Vagina (tissue), 2 donors: Measurements from ENCODE around the gene FZD2. TPM values are rescaled to one million over a fixed set of nuclear protein-coding genes. Genes with fewer than 3 reads are reported as not detected.

Source experiments
- DNase-seq, 2 donors: peaks; one replicate each; pipeline ENCODE4 v3.0.0-alpha.2; 2017; ENCODE audit errors: extremely low spot score in 2 of 2
- H3K27ac ChIP-seq: fragments of 200-600 bp; sonication (generic); one replicate; pipeline ENCODE4 v1.5.1; 2019
- H3K27me3 ChIP-seq: fragments of 200-600 bp; sonication (generic); one replicate; pipeline ENCODE4 v1.5.1; 2019
- H3K36me3 ChIP-seq, 2 donors: fragments of 200-600 bp; sonication (generic); one replicate each; pipeline ENCODE4 v1.5.1; 2017 to 2019
- H3K4me1 ChIP-seq: fragments of 200-600 bp; sonication (generic); one replicate; pipeline ENCODE4 v1.5.1; 2019
- H3K4me3 ChIP-seq, 2 donors: fragments of 200-600 bp; sonication (generic); 1 replicate in 1 of 2; 2 replicates in 1 of 2; pipeline ENCODE4 v1.5.1; 2016 to 2019
- H3K9me3 ChIP-seq: fragments of 200-600 bp; sonication (generic); one replicate; pipeline ENCODE4 v1.5.1; 2019
- CTCF ChIP-seq, 3 experiments: fragments of 450-650 bp in 2 of 3; fragments of 200-600 bp in 1 of 3; sonication (generic) in 1 of 3; IDR thresholded peaks; one replicate each; pipeline ENCODE4 v1.5.1; 2017 to 2019; ENCODE audit warnings: antibody characterized with exemption in 3 of 3, mild to moderate bottlenecking in 2 of 3, moderate library complexity in 2 of 3
- POLR2A ChIP-seq, 2 donors: fragments of 450-650 bp; IDR thresholded peaks; one replicate each; pipeline ENCODE4 v1.6.1; 2017; ENCODE audit warnings: antibody characterized with exemption in 2 of 2, mild to moderate bottlenecking in 2 of 2, moderate library complexity in 2 of 2
- POLR2AphosphoS5 ChIP-seq, 2 donors: sonication (generic); formaldehyde crosslinking; IDR thresholded peaks; one replicate each; pipeline ENCODE4 v1.9.0; 2017; ENCODE audit warnings: antibody characterized with exemption in 2 of 2, mild to moderate bottlenecking in 2 of 2, low read depth in 1 of 2; ENCODE audit not compliant: insufficient read depth in 1 of 2
- intact Hi-C: fragments of 100-400 bp; cut with DNase I; formaldehyde crosslinking; loops from one replicate; pipeline ENCODE4 v1.15.1; 2023
- total RNA-seq: library from RNA; depleted of rRNA; stranded (reverse); fragments of >200 nt; gene quantifications from one replicate; pipeline ENCODE4 v1.2.3, GENCODE V29; 2016

The FZD2 gene
- total RNA-seq, 1 donor from 2014 or later, result 7.6 TPM

GRCh38 chr17:44543213-44543904, 13.9 kb upstream of the FZD2 start:
- intact Hi-C loops, result no loop called here
- Histone ChIP-seq H3K36me3 (no peaks in the 10 kb centered on the region), H3K27me3 (no peaks in the 10 kb centered on the region), H3K9me3 (no peaks in the 10 kb centered on the region), H3K4me1 (no peaks in the 10 kb centered on the region), H3K27ac (no peak overlapping the region), H3K4me3 (no peak overlapping the region)
- TF ChIP-seq POLR2A (IDR thresholded peaks at IDR 0.05), result no peak
- no peak for DNase-seq

- no peaks in the 10 kb centered on the region for H3K27me3 ChIP-seq
- TF ChIP-seq CTCF (IDR thresholded peaks at IDR 0.05) (no peak), POLR2A (IDR thresholded peaks at IDR 0.05) (no peak), POLR2AphosphoS5 (IDR thresholded peaks at IDR 0.05; ENCODE audit: insufficient read depth in 1 of 2, low read depth in 1 of 2) (no peak)
- intact Hi-C loops, result no loop called here
- no peaks in the 10 kb centered on the region for H3K36me3 ChIP-seq
- no peak overlapping the region for H3K27ac ChIP-seq
- no peak overlapping the region for H3K4me3 ChIP-seq
- H3K9me3 ChIP-seq, result no peaks in the 10 kb centered on the region
- no peak for DNase-seq
- no peaks in the 10 kb centered on the region for H3K4me1 ChIP-seq
Measured at GRCh38 chr17:44543905-44544523, 13.3 kb upstream of the FZD2 start.

GRCh38 chr17:44546671-44547606, 10.3 kb upstream of the FZD2 start:
- H3K36me3 ChIP-seq, result no peaks in the 10 kb centered on the region
- TF ChIP-seq POLR2A (IDR thresholded peaks at IDR 0.05), result no peak
- intact Hi-C loops, result loop anchor here (5.0 kb wide), 1 partner anchor 85 kb away; no protein-coding TSS in a partner anchor
- H3K9me3 ChIP-seq, result no peaks in the 10 kb centered on the region
- no peak overlapping the region for H3K4me3 ChIP-seq
- no peaks in the 10 kb centered on the region for H3K27me3 ChIP-seq
- no peaks in the 10 kb centered on the region for H3K4me1 ChIP-seq
- no peak for DNase-seq
- no peak overlapping the region for H3K27ac ChIP-seq

GRCh38 chr17:44547625-44548267, 9.5 kb upstream of the FZD2 start:
- no peak for DNase-seq
- Histone ChIP-seq H3K27me3 (no peaks in the 10 kb centered on the region), H3K9me3 (no peaks in the 10 kb centered on the region), H3K4me3 (no peak overlapping the region), H3K36me3 (no peaks in the 10 kb centered on the region), H3K27ac (no peak overlapping the region), H3K4me1 (no peaks in the 10 kb centered on the region)
- intact Hi-C loops, result loop anchor here (5.0 kb wide), 1 partner anchor 85 kb away; no protein-coding TSS in a partner anchor
- no peak for TF ChIP-seq POLR2AphosphoS5 (IDR thresholded peaks at IDR 0.05; ENCODE audit: insufficient read depth in 1 of 2, low read depth in 1 of 2)
- no peak for TF ChIP-seq CTCF (IDR thresholded peaks at IDR 0.05)
- no peak for TF ChIP-seq POLR2A (IDR thresholded peaks at IDR 0.05)

- Histone ChIP-seq H3K27ac (no peak overlapping the region), H3K4me1 (no peaks in the 10 kb centered on the region), H3K27me3 (no peaks in the 10 kb centered on the region), H3K36me3 (no peaks in the 10 kb centered on the region), H3K4me3 (no peak overlapping the region), H3K9me3 (no peaks in the 10 kb centered on the region)
- no peak for DNase-seq
- intact Hi-C loops, result loop anchor here (5.0 kb wide), 1 partner anchor 84 kb away; no protein-coding TSS in a partner anchor
- TF ChIP-seq CTCF (IDR thresholded peaks at IDR 0.05) (no peak), POLR2AphosphoS5 (IDR thresholded peaks at IDR 0.05; ENCODE audit: insufficient read depth in 1 of 2, low read depth in 1 of 2) (no peak), POLR2A (IDR thresholded peaks at IDR 0.05) (no peak)
Measured at GRCh38 chr17:44548376-44549230, 8.7 kb upstream of the FZD2 start.
